ENCODE measurements around the gene ABCF2.

GRCh38 chr7:151213826-151214225 is 13.2 kb downstream of the ABCF2 start:
- no peak for TF ChIP-seq TCF7L2 (IDR thresholded peaks at IDR 0.05; ENCODE audit: low read depth, low read length)
- no peak for TF ChIP-seq ZNF138 (CRISPR knock-in tag; IDR thresholded peaks at IDR 0.05; ENCODE audit: low read depth)
